Trophoblast cell (in vitro differentiated cells and primary cell): ENCODE measurements around the gene TRIM43B. TPM values are rescaled to one million over a fixed set of nuclear protein-coding genes. Genes with fewer than 3 reads are reported as not detected.
"Not testable (repeated sequence)": the region's sequence is repeated elsewhere in the genome, so short reads cannot be mapped to it uniquely, and the experiment has no call there.

Experiments
- DNase-seq, 2 donors: peaks; one replicate each; pipeline ENCODE4 v3.0.0-alpha.2; 2016
- H2AFZ ChIP-seq: 2 replicates; pipeline ENCODE4 v1.6.1; 2013; ENCODE audit warnings: low read length, moderate library complexity, mild to moderate bottlenecking; ENCODE audit not compliant: insufficient read depth, poor library complexity
- H2AK5ac ChIP-seq: 2 replicates; pipeline ENCODE4 v1.6.1; 2013; ENCODE audit warnings: mild to moderate bottlenecking, low read length
- H2BK120ac ChIP-seq: 2 replicates; pipeline ENCODE4 v1.6.1; 2013; ENCODE audit warnings: low read length, mild to moderate bottlenecking, moderate library complexity; ENCODE audit not compliant: insufficient read depth, poor library complexity
- H2BK12ac ChIP-seq: 2 replicates; pipeline ENCODE4 v1.6.1; 2013; ENCODE audit warnings: mild to moderate bottlenecking, low read length, moderate library complexity
- H2BK5ac ChIP-seq: 2 replicates; pipeline ENCODE4 v1.6.1; 2013; ENCODE audit warnings: low read length, low read depth, moderate library complexity, mild to moderate bottlenecking; ENCODE audit not compliant: poor library complexity
- H3K14ac ChIP-seq: 2 replicates; pipeline ENCODE4 v1.6.1; 2013; ENCODE audit warnings: mild to moderate bottlenecking, low read length
- H3K18ac ChIP-seq: 2 replicates; pipeline ENCODE4 v1.6.1; 2013; ENCODE audit warnings: mild to moderate bottlenecking, low read length
- H3K23ac ChIP-seq: 2 replicates; pipeline ENCODE4 v1.6.1; 2013; ENCODE audit warnings: low read length
- H3K27ac ChIP-seq: 2 replicates; pipeline ENCODE4 v1.5.1; 2013; ENCODE audit warnings: low read depth, mild to moderate bottlenecking, inconsistent platforms, low read length, moderate library complexity
- H3K27me3 ChIP-seq: 2 replicates; pipeline ENCODE4 v1.6.1; 2013; ENCODE audit warnings: inconsistent platforms, mild to moderate bottlenecking, low read length, moderate library complexity; ENCODE audit not compliant: insufficient read depth
- H3K36me3 ChIP-seq, 2 experiments: 1 replicate in 1 of 2; 2 replicates in 1 of 2; pipeline ENCODE4 v1.6.1; 2013; ENCODE audit warnings: low read length in 2 of 2, mild to moderate bottlenecking in 2 of 2, moderate library complexity in 1 of 2; ENCODE audit not compliant: insufficient read depth in 2 of 2, control insufficient read depth in 1 of 2
- H3K4ac ChIP-seq: 2 replicates; pipeline ENCODE4 v1.6.1; 2013; ENCODE audit warnings: low read depth, mild to moderate bottlenecking, low read length, moderate library complexity
- H3K4me1 ChIP-seq, 2 experiments: 1 replicate in 1 of 2; 2 replicates in 1 of 2; pipeline ENCODE4 v1.6.1; 2013; ENCODE audit warnings: low read length in 2 of 2, mild to moderate bottlenecking in 2 of 2, moderate library complexity in 1 of 2; ENCODE audit not compliant: insufficient read depth in 2 of 2, control insufficient read depth in 1 of 2
- H3K4me2 ChIP-seq: 2 replicates; pipeline ENCODE4 v1.6.1; 2013; ENCODE audit warnings: inconsistent platforms, mild to moderate bottlenecking, low read length, moderate library complexity
- H3K4me3 ChIP-seq: 2 replicates; pipeline ENCODE4 v1.5.1; 2013; ENCODE audit warnings: mild to moderate bottlenecking, low read depth, low read length, inconsistent platforms
- H3K79me1 ChIP-seq: one replicate; pipeline ENCODE4 v1.6.1; 2013; ENCODE audit warnings: low read length
- H3K79me2 ChIP-seq: 2 replicates; pipeline ENCODE4 v1.6.1; 2013; ENCODE audit warnings: low read length, mild to moderate bottlenecking; ENCODE audit not compliant: control insufficient read depth, insufficient read depth, poor library complexity
- H3K9ac ChIP-seq: 2 replicates; pipeline ENCODE4 v1.6.1; 2013; ENCODE audit warnings: mild to moderate bottlenecking, low read length
- H3K9me3 ChIP-seq: 2 replicates; pipeline ENCODE4 v1.6.1; 2013; ENCODE audit warnings: low read depth, mild to moderate bottlenecking, control low read depth, inconsistent platforms, low read length; ENCODE audit not compliant: insufficient read depth
- H4K12ac ChIP-seq: 2 replicates; pipeline ENCODE4 v1.6.1; 2013; ENCODE audit warnings: low read depth, mild to moderate bottlenecking, low read length, moderate library complexity
- H4K8ac ChIP-seq: 2 replicates; pipeline ENCODE4 v1.6.1; 2013; ENCODE audit warnings: low read depth, mild to moderate bottlenecking, low read length, moderate library complexity
- H4K91ac ChIP-seq: one replicate; pipeline ENCODE4 v1.6.1; 2013; ENCODE audit warnings: low read depth, mild to moderate bottlenecking, low read length, moderate library complexity
- WGBS: extraction: QIAGEN DNeasy Blood & Tissue Kit; methylation state at CpG from one replicate; pipeline ENCODE4 v1.1.7; 2013; ENCODE audit warnings: missing lambda C conversion rate; ENCODE audit not compliant: insufficient read length, insufficient coverage; ENCODE audit errors: extremely low coverage; 5-methylcytosine and 5-hydroxymethylcytosine counted together
- polyA plus RNA-seq: library from polyadenylated mRNA; stranded (reverse); fragments of 200-250 nt; gene quantifications from 2 replicates; pipeline ENCODE4 v1.2.3, GENCODE V29; 2013

Gene TRIM43B
- not detected in 2 replicates for polyA plus RNA-seq

- not testable (repeated sequence) for H3K4ac ChIP-seq, H3K27ac ChIP-seq, H3K4me3 ChIP-seq, H2BK120ac ChIP-seq, H3K14ac ChIP-seq, H3K18ac ChIP-seq, H4K8ac ChIP-seq, H3K36me3 ChIP-seq, H2BK12ac ChIP-seq, H3K27me3 ChIP-seq, H3K9ac ChIP-seq, H4K91ac ChIP-seq, H3K4me1 ChIP-seq, H4K12ac ChIP-seq, H3K9me3 ChIP-seq, H3K79me2 ChIP-seq, H3K79me1 ChIP-seq, H2BK5ac ChIP-seq, H3K23ac ChIP-seq, DNase-seq, H2AFZ ChIP-seq, H3K4me2 ChIP-seq, H2AK5ac ChIP-seq
- no CpG with 5 or more reads among the region's 4 CpGs for WGBS
These were observed at the start of gene TRIM43B for GRCh38 chr2:95484654-95485053. Gene TRIM43B (minus strand): TSS chr2:95484754. CDS start chr2:95482714, 2,040 bp downstream.

DNA sequence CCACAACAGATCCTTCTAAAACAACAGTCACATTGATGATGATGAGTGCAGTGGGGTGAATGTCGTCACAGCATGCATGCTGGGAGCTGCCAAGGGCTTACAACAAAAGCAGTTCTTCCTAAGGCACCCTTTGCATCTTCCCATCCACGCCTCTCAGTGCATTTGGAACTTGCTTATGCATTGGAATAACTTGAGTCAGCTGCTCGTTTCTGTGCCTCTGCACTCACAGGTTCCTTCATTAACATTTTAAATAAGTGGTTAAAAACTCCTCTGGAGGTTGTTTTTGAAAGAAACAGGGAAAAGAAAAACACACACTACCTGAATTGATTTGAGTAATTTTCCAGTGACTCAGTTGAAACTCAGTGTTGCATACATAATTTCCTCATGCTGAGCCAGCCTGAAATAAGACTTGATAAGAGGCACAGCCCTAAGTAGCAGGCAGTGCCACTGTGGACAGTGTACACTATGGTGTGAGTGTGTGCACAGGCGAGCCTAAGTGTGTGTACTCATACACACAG lies 46.8 kb upstream of the TRIM43B start:
- no peak overlapping the region for H2AK5ac ChIP-seq
- no peak overlapping the region for H3K18ac ChIP-seq
- no peak for DNase-seq
- no peak overlapping the region for H4K12ac ChIP-seq
- no peaks in the 10 kb centered on the region for H3K27me3 ChIP-seq
- no peaks in the 10 kb centered on the region for H3K4me1 ChIP-seq
- H3K27ac ChIP-seq: no peak overlapping the region
- no CpG with 5 or more reads among the region's 4 CpGs for WGBS
- no peaks in the 10 kb centered on the region for H3K79me1 ChIP-seq
- H3K36me3 ChIP-seq: no peaks in the 10 kb centered on the region
- H2BK120ac ChIP-seq: no peak overlapping the region
- H4K91ac ChIP-seq: no peak overlapping the region
- no peak overlapping the region for H3K4me3 ChIP-seq
- no peaks in the 10 kb centered on the region for H3K79me2 ChIP-seq
- H3K23ac ChIP-seq: no peak overlapping the region
- no peak overlapping the region for H2BK12ac ChIP-seq
- H3K9me3 ChIP-seq: peaks cover 1% of the 10 kb centered on the region
- H3K14ac ChIP-seq: no peak overlapping the region
- no peak overlapping the region for H4K8ac ChIP-seq
- no peak overlapping the region for H3K4ac ChIP-seq
- no peak overlapping the region for H2BK5ac ChIP-seq
- no peak overlapping the region for H2AFZ ChIP-seq
- no peak overlapping the region for H3K9ac ChIP-seq
- H3K4me2 ChIP-seq: no peak overlapping the region

DNA sequence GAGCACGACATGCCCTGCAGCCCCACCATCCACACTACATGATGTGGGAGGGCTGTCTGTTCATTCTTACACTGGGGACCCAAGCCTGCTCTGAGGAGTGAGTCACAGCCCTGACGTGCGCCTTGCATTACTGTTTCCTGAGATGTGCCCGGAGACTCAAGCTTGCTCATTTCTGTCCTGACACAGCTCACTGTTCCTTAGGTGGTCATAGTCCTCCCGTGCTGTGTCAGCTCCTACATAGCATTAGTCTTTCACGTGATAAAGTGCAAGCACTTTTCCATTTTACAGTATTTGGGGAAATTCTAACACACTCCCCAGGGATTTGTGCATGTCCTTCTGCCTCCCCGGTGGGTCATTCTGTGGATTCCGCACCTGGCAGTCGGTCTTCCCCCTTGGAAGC lies 46.2 kb upstream of the TRIM43B start:
- Histone ChIP-seq H3K9ac (no peak overlapping the region), H2AFZ (no peak overlapping the region), H3K4ac (no peak overlapping the region), H3K4me2 (no peak overlapping the region), H4K12ac (no peak overlapping the region), H2BK5ac (no peak overlapping the region), H3K79me2 (no peaks in the 10 kb centered on the region), H3K4me3 (no peak overlapping the region), H3K36me3 (no peaks in the 10 kb centered on the region), H2BK120ac (no peak overlapping the region), H3K9me3 (peaks cover 1% of the 10 kb centered on the region), H3K4me1 (no peaks in the 10 kb centered on the region), H3K18ac (no peak overlapping the region), H3K14ac (no peak overlapping the region), H3K23ac (no peak overlapping the region), H3K27me3 (no peaks in the 10 kb centered on the region), H2BK12ac (no peak overlapping the region), H4K8ac (no peak overlapping the region), H3K79me1 (no peaks in the 10 kb centered on the region), H2AK5ac (no peak overlapping the region), H4K91ac (no peak overlapping the region), H3K27ac (no peak overlapping the region)
- no peak for DNase-seq
- WGBS: no CpG with 5 or more reads among the region's 9 CpGs

DNA sequence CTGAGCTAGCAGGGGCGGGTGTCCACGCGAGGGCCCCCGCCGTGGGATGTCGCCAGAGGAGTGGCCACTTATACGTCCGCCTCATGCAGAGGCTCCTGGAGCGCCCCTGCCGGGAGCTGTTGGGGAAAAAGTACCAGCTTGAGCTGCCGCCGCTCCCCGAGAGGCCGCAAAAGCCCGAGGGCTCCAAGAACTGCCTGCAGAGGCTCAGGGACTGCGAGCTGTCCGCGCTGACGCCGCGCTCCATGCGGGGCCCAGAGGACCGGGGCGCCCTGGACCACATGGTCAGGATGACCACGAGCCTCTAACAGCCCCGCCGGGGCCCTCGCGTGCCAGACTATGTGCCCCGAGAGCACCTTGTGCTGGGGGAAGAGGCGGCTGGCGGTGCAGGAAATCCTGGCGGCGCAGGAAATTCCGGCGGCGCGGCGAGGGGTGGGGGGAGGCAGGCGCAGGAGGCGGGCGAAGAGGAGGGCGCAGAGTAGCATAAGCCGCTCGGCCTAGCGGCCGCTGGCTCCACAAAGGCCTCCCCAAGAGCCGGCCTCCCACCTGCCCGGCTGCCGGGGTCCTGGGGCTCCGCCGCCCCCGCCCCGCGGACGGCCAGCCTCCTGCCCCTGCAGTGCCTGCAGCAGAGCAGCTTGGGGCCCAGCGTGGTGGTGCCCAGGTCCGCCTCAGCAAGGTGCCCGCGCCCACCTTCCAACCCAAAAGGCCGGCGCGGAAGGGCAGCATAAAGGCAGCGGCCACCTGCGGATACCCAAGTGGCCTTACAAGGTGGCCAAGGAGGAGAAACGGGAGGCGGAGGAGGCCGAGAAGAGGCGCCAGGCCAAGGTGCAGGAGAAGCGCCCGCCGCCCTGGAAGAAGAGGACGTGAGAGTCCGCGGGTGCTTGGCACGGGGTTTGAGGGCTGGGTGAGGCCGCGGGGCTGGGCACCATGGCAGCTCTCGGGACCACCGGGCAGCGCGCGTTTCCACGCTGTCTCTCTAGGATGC lies 42.1 kb upstream of the TRIM43B start:
- no peak overlapping the region for H3K4me3 ChIP-seq
- no peaks in the 10 kb centered on the region for H3K27me3 ChIP-seq
- H2BK12ac ChIP-seq: no peak overlapping the region
- no peaks in the 10 kb centered on the region for H3K79me2 ChIP-seq
- no peak overlapping the region for H3K14ac ChIP-seq
- peak; percentile 27 to 37 for DNase-seq
- H3K79me1 ChIP-seq: no peaks in the 10 kb centered on the region
- no peak overlapping the region for H2BK5ac ChIP-seq
- no peak overlapping the region for H3K9ac ChIP-seq
- no CpG with 5 or more reads among the region's 84 CpGs for WGBS
- no peaks in the 10 kb centered on the region for H3K36me3 ChIP-seq
- H3K9me3 ChIP-seq: peaks cover 5% of the 10 kb centered on the region
- H3K4me1 ChIP-seq: no peaks in the 10 kb centered on the region
- no peak overlapping the region for H3K4me2 ChIP-seq
- H3K18ac ChIP-seq: no peak overlapping the region
- no peak overlapping the region for H4K12ac ChIP-seq
- no peak overlapping the region for H4K91ac ChIP-seq
- H2AFZ ChIP-seq: no peak overlapping the region
- no peak overlapping the region for H3K27ac ChIP-seq
- no peak overlapping the region for H3K23ac ChIP-seq
- H2BK120ac ChIP-seq: no peak overlapping the region
- no peak overlapping the region for H2AK5ac ChIP-seq
- H3K4ac ChIP-seq: no peak overlapping the region
- H4K8ac ChIP-seq: no peak overlapping the region
